Endothelial cell of umbilical vein (primary cell): ENCODE measurements around the gene TCF25. TPM values are rescaled to one million over a fixed set of nuclear protein-coding genes. Genes with fewer than 3 reads are reported as not detected.

Experiments used
- BruUV-seq: library from RNA; stranded (reverse); fragments of 400-500 nt; replicated peaks from 2 replicates; lab custom pipeline; 2021; lab: Mats Ljungman, UMichigan
- CTCF ChIA-PET: fragments of 300-600, 350-600 bp; sonication (Branson Sonifier 250); formaldehyde crosslinking; loops from one replicate; lab custom pipeline; 2021; ENCODE audit warnings: antibody characterized with exemption, inconsistent platforms; lab: Charles Lee
- POLR2A ChIA-PET: fragments of 300-600, 350-600 bp; sonication (Branson Sonifier 250); formaldehyde crosslinking; loops from one replicate; lab custom pipeline; 2021; ENCODE audit warnings: antibody characterized with exemption, inconsistent platforms; lab: Charles Lee
- DNase-seq: peaks from one replicate; pipeline ENCODE4 v3.0.0-alpha.2; 2011; ENCODE audit warnings: low read depth, low spot score
- FAIRE-seq: peaks from 2 replicates; lab custom pipeline; 2011; peaks lifted over from hg19 to GRCh38; lab: Jason Lieb, UNC
- H2AFZ ChIP-seq: 2 replicates; pipeline ENCODE4 v1.6.0; 2012; ENCODE audit warnings: low read depth, low read length, control low read depth, inconsistent platforms
- H3K27ac ChIP-seq: 2 replicates; pipeline ENCODE4 v1.5.1; 2011; ENCODE audit warnings: low read depth, mild to moderate bottlenecking, control low read depth, low read length, moderate library complexity; ENCODE audit not compliant: insufficient read depth
- H3K27me3 ChIP-seq, 2 experiments: 2 replicates each; pipeline versions ENCODE4 v1.6.0 to v1.6.1; 2011; ENCODE audit warnings: low read length in 2 of 2, mixed read lengths in 1 of 2; ENCODE audit not compliant: control insufficient read depth in 2 of 2, insufficient read depth in 2 of 2
- H3K36me3 ChIP-seq, 2 experiments: 2 replicates in 1 of 2; 3 replicates in 1 of 2; pipeline ENCODE4 v1.5.1; 2011; ENCODE audit warnings: low read length in 2 of 2, mild to moderate bottlenecking in 1 of 2, moderate library complexity in 1 of 2; ENCODE audit not compliant: control insufficient read depth in 2 of 2, insufficient read depth in 2 of 2; ENCODE audit errors: extremely low read depth in 1 of 2
- H3K4me1 ChIP-seq: 3 replicates; pipeline ENCODE4 v1.5.1; 2011; ENCODE audit warnings: mild to moderate bottlenecking, low read length; ENCODE audit not compliant: control insufficient read depth, insufficient read depth; ENCODE audit errors: extremely low read depth
- H3K4me2 ChIP-seq: 2 replicates; pipeline ENCODE4 v1.6.1; 2011; ENCODE audit warnings: low read length, control low read depth, mixed read lengths; ENCODE audit not compliant: insufficient read depth
- H3K4me3 ChIP-seq, 3 experiments: fragments of 200-600 bp in 1 of 3; sonication (generic), shearing (Covaris generic) in 1 of 3; replicated peaks in 1 of 3; 2 replicates each; pipeline ENCODE4 v1.5.1; 2011 to 2016; ENCODE audit warnings: control low read depth in 3 of 3, low read length in 3 of 3, mild to moderate bottlenecking in 2 of 3, inconsistent platforms in 1 of 3, low read depth in 1 of 3, moderate library complexity in 1 of 3; ENCODE audit not compliant: insufficient read depth in 1 of 3
- H3K79me2 ChIP-seq: 2 replicates; pipeline ENCODE4 v1.6.0; 2012; ENCODE audit warnings: low read length, inconsistent platforms; ENCODE audit not compliant: control insufficient read depth, insufficient read depth
- H3K9ac ChIP-seq: replicated peaks from 2 replicates; pipeline ENCODE3; 2011; ENCODE audit warnings: low read length, control low read depth; ENCODE audit not compliant: insufficient read depth; ENCODE audit errors: extremely low read depth
- H3K9me1 ChIP-seq: replicated peaks from 3 replicates; pipeline ENCODE4 v1.6.0; 2011; ENCODE audit warnings: mild to moderate bottlenecking, low read length; ENCODE audit not compliant: control insufficient read depth, insufficient read depth; ENCODE audit errors: extremely low read depth
- H3K9me3 ChIP-seq: replicated peaks from 2 replicates; pipeline ENCODE4 v1.5.1; 2012; ENCODE audit warnings: low read length, inconsistent platforms; ENCODE audit not compliant: control insufficient read depth, insufficient read depth
- H4K20me1 ChIP-seq: replicated peaks from 2 replicates; pipeline ENCODE3; 2011; ENCODE audit warnings: mild to moderate bottlenecking, low read length; ENCODE audit not compliant: control insufficient read depth, insufficient read depth; ENCODE audit errors: extremely low read depth
- GATA2 ChIP-seq: IDR thresholded peaks from 2 replicates; pipeline ENCODE4 v1.7.0; 2011; ENCODE audit warnings: low read depth, mild to moderate bottlenecking, moderate library complexity, mixed read lengths, low read length; ENCODE audit not compliant: insufficient read length, insufficient read depth
- JUN ChIP-seq: IDR thresholded peaks from 2 replicates; pipeline ENCODE4 v1.6.1; 2011; ENCODE audit warnings: borderline replicate concordance, low read depth; ENCODE audit not compliant: insufficient read length, insufficient read depth
- MYC ChIP-seq: IDR thresholded peaks from one replicate; pipeline ENCODE4 v1.6.1; 2011; ENCODE audit warnings: mild to moderate bottlenecking, low read depth, low read length
- POLR2A ChIP-seq: IDR thresholded peaks from 2 replicates; pipeline ENCODE4 v1.6.1; 2012; ENCODE audit warnings: low read depth, mild to moderate bottlenecking, control low read depth, low read length
- dilution Hi-C: fragments of 300-500 bp; cut with MboI; formaldehyde crosslinking; loops from one replicate; pipeline ENCODE4 v1.15.0; 2019; ENCODE audit warnings: low sequenced_read_pairs; ENCODE audit not compliant: extremely low pct_ligation_motif_present
- intact Hi-C: fragments of 100-400 bp; cut with micrococcal nuclease; formaldehyde crosslinking; loops from one replicate; pipeline ENCODE4 v1.10.0; 2022
- polyA plus RNA-seq, 4 experiments: library from polyadenylated mRNA; depleted of rRNA in 3 of 4; stranded (reverse) in 3 of 4; unstranded in 1 of 4; fragments of >200 nt; gene quantifications; 2 replicates each; pipeline versions ENCODE4 v1.2.1 to v1.2.3, GENCODE V29; 2011 to 2012; ENCODE audit warnings: missing spikeins in 1 of 4
- total RNA-seq: library from RNA; stranded (reverse); gene quantifications from 2 replicates; pipeline ENCODE4 v1.2.3, GENCODE V29; 2021
- TF ChIP-seq, protein P1 (sequence below), 2 donors: IDR thresholded peaks; 1 replicate in 1 of 2; 2 replicates in 1 of 2; pipeline ENCODE4 v1.5.1; 2011; ENCODE audit warnings: low read length in 2 of 2, mild to moderate bottlenecking in 2 of 2, moderate library complexity in 2 of 2, control low read depth in 1 of 2, inconsistent platforms in 1 of 2, low read depth in 1 of 2; ENCODE audit not compliant: insufficient read depth in 1 of 2; ENCODE audit errors: extremely low read depth in 1 of 2
- TF ChIP-seq, protein P2 (sequence below): IDR thresholded peaks from 2 replicates; pipeline ENCODE4 v1.6.1; 2011; ENCODE audit not compliant: insufficient read depth, insufficient read length

TCF25 gene
- total and polyA plus RNA-seq, 2 donors (not counting 3 experiments of a cell fraction or from before 2014, with no cell fraction given): 193 to 234 TPM

DNA sequence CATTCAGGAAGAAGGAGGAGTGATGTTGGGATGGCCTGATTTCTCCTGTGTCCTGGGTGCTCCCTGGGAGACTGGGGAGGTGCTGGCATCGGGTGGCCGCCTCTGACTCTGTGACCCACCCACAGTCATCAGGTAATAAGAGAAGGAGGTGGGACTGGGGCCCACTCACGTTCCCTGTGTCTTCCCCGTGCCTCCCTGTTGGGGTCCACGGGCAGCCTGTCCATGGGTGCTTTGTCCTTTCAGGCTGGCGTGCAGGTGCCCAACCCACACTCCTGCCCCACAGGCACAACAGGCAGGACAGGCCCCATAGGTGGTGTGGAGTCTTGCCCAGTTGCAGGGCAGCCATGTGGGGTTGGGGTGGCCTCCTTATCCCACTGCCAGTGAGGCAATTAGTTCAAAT lies 79.2 kb downstream of the TCF25 start:
- no peaks in the 10 kb centered on the region for H4K20me1 ChIP-seq
- BruUV-seq: no TSS peak
- POLR2A ChIA-PET: no interaction called here

More for the DNA sequence above, 79.2 kb downstream of the TCF25 start:
- Histone ChIP-seq H2AFZ (no peak overlapping the region), H3K27ac (no peak overlapping the region), H3K4me1 (peaks cover 4% of the 10 kb centered on the region), H3K36me3 (peaks cover 0 to 14% of the 10 kb centered on the region in 2 experiments), H3K4me3 (no peak overlapping the region), H3K27me3 (no peaks in the 10 kb centered on the region), H3K9me1 (no peaks in the 10 kb centered on the region), H3K79me2 (peaks cover 17% of the 10 kb centered on the region), H3K9me3 (no peaks in the 10 kb centered on the region), H3K4me2 (no peak overlapping the region), H3K9ac (no peak overlapping the region)
- no peak for DNase-seq
- CTCF ChIA-PET: interaction anchor here (1.0 kb wide), 1 partner anchor 12 kb away, joined by 3 read pairs; no protein-coding TSS in a partner anchor
- FAIRE-seq: no peak
- intact Hi-C loops (no loop called here), dilution Hi-C loops (no loop called here)
- TF ChIP-seq, protein P1, sequence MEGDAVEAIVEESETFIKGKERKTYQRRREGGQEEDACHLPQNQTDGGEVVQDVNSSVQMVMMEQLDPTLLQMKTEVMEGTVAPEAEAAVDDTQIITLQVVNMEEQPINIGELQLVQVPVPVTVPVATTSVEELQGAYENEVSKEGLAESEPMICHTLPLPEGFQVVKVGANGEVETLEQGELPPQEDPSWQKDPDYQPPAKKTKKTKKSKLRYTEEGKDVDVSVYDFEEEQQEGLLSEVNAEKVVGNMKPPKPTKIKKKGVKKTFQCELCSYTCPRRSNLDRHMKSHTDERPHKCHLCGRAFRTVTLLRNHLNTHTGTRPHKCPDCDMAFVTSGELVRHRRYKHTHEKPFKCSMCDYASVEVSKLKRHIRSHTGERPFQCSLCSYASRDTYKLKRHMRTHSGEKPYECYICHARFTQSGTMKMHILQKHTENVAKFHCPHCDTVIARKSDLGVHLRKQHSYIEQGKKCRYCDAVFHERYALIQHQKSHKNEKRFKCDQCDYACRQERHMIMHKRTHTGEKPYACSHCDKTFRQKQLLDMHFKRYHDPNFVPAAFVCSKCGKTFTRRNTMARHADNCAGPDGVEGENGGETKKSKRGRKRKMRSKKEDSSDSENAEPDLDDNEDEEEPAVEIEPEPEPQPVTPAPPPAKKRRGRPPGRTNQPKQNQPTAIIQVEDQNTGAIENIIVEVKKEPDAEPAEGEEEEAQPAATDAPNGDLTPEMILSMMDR (IDR thresholded peaks at IDR 0.05; ENCODE audit: extremely low read depth in 1 of 2, insufficient read depth in 1 of 2, low read depth in 1 of 2, low read length in 2 of 2): no peak
- TF ChIP-seq MYC (no peak), GATA2 (no peak), JUN (no peak), POLR2A (no peak)
- TF ChIP-seq, protein P2, sequence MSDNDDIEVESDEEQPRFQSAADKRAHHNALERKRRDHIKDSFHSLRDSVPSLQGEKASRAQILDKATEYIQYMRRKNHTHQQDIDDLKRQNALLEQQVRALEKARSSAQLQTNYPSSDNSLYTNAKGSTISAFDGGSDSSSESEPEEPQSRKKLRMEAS: no peak
